NB4 (cell line): Measurements from ENCODE around the gene TMEM52.
A peak's percentile ranks its signal among the peaks of the same experiment; 100 is the strongest.
"Not testable (repeated sequence)": the region's sequence is repeated elsewhere in the genome, so short reads cannot be mapped to it uniquely, and the experiment has no call there.

Source experiments
- DNase-seq: peaks from one replicate; pipeline ENCODE4 v3.0.0; 2010; ENCODE audit warnings: low read depth
- H3K4me3 ChIP-seq: one replicate; pipeline ENCODE4 v1.5.1; 2011; ENCODE audit warnings: mild to moderate bottlenecking, low read depth, low read length, moderate library complexity
- CTCF ChIP-seq: IDR thresholded peaks from one replicate; pipeline ENCODE4 v1.5.1; 2012; ENCODE audit warnings: low read depth, low read length
- MYC ChIP-seq: IDR thresholded peaks from 2 replicates; pipeline ENCODE4 v1.6.1; 2011; ENCODE audit warnings: low read depth, low read length
- POLR2A ChIP-seq: IDR thresholded peaks from 2 replicates; pipeline ENCODE4 v1.6.1; 2011; ENCODE audit warnings: mild to moderate bottlenecking; ENCODE audit not compliant: insufficient read length; ENCODE audit errors: extremely low read depth
- TF ChIP-seq, protein P1 (sequence below): IDR thresholded peaks from 2 replicates; pipeline ENCODE4 v1.6.1; 2011; ENCODE audit warnings: low read depth, low read length

TMEM52 gene

GRCh38 chr1:1892079-1892762 is 26.9 kb downstream of the TMEM52 start:
- no peak for TF ChIP-seq POLR2A
- TF ChIP-seq, protein P1, sequence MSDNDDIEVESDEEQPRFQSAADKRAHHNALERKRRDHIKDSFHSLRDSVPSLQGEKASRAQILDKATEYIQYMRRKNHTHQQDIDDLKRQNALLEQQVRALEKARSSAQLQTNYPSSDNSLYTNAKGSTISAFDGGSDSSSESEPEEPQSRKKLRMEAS, result no peak
- no peak for DNase-seq
- peak overlapping the region; percentile 55 for H3K4me3 ChIP-seq

GRCh38 chr1:1891349-1892078 is 27.6 kb downstream of the TMEM52 start:
- peak overlapping the region; percentile 55 for H3K4me3 ChIP-seq
- peak; percentile 81 for DNase-seq
- peak; percentile 27 for TF ChIP-seq POLR2A
- TF ChIP-seq, protein P1, result no peak; the same call in 1 of the 2 replicates

DNA sequence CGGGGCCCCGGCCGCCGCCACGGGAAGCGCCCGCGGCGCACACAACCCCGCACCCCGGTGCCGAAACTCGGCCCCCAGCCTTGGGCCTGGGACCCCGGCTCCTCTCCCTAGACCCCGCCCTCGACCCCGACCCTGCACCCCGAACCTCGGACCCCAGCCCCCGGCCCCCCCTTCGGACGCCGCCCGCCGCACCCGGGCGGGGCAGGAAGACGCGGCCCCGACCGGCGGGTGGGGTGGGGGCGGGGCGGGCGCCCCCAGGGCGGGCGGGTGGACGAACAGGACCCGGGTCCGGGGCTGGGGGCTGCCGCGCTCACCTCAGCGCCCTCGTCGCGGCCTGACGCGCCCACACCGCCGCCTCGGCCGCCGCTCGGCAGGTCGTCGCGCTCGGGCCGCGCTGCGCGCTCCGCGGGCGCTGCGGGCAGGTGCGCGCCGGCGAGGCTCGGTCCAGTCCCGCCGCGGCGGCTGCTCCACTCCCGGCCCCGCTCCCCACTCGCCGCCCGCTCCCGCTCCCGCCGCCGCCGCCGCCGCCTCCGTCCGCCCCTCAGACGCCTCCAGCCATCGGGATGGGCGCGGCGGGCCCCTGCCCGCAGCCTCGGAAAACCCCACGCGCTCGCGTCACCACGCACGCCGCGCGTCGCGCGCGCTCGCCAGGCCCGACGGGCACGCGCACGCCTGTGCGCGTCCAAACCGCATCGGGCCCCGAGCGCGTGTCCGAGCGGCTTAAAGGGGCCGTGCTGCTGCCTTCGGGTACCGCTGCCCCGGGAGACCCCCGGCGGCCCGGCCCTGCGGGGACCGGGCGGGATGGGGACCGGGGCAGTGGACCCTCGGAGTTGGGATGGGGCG is 28.4 kb downstream of the TMEM52 start, which contains the start of gene GNB1:
Gene GNB1, minus strand, starts transcription at position 582 of the 843 bp plus-strand sequence. CDS start 65,634 bp downstream, outside the sequence.
- TF ChIP-seq POLR2A (peak; percentile 55), MYC (peak; percentile 75), CTCF (no peak)
- TF ChIP-seq, protein P1, result peak; percentile 75
- peak within 1 kb of the TSS; percentile 70 for H3K4me3 ChIP-seq
- peak; percentile 90 for DNase-seq

DNA sequence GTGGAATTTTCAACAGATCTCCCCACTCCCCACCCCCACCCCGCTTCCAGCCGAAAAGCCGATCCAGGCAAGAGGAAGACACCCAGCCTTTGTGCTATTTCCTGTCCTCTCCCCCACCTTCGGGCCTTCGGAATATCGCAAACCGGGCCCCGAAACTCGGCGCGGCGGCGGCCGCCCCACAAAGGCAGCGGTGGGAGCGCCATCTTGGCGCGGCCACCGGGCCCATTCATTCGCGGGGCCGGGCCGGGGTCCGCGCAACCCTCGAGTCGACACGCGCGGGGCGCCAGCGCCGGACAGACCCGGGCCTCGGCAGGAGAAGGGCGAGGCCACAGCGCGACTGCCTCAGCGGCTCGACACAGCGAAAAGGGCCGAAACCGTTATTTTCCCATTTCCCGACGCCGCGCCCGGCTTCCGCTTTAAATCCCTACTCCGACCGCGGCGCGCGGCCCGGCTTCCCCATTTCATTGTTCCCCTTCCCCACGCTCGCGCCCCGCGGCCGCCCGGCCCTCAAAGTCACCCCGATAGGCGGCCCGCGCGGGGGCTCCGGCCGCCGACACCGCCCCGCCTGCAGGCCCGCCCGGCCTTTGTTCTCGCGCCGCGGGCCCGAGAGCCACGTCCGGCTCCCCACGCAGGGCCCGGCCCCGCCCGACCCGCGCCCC is 29.1 kb downstream of the TMEM52 start:
- DNase-seq, result peak; percentile 77
- H3K4me3 ChIP-seq, result peak overlapping the region; percentile 70
- no peak for TF ChIP-seq MYC
- TF ChIP-seq POLR2A, result no peak
- TF ChIP-seq, protein P1, result no peak
- TF ChIP-seq CTCF, result no peak

- H3K4me3 ChIP-seq, result peak overlapping the region; percentile 70
- no peak for TF ChIP-seq POLR2A
- no peak for TF ChIP-seq CTCF
- TF ChIP-seq, protein P1, result no peak
- no peak for TF ChIP-seq MYC
- no peak for DNase-seq
Measured at GRCh38 chr1:1889090-1889750, 29.9 kb downstream of the TMEM52 start.

DNA sequence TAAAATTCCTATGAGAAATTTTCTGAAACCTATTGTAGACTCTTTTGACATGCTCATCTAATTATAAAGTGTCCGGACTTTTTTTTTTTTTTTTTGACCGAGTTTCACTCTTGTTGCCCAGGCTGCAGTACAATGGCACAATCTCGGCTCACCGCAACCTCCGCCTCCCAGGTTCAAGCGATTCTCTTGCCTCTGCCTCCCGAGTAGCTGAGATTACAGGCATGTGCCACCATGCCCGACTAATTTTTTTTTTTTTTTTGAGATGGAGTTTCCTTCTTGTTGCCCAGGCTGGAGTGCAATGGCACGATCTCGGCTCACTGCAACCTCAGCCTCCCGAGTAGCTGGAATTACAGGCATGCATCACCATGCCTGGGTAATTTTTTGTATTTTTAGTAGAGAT is 35.2 kb downstream of the TMEM52 start:
- not testable (repeated sequence) for DNase-seq, H3K4me3 ChIP-seq
